Activated CD8-positive, alpha-beta T cell treated with anti-CD3 and anti-CD28 coated beads, Interleukin-2, amount 10 ng/mL, durations not matched to agents 7 days and 5 days (primary cell): ENCODE data around the gene NBR1. TPM values are rescaled to one million over a fixed set of nuclear protein-coding genes. Genes with fewer than 3 reads are reported as not detected.
"Not testable (repeated sequence)": the region's sequence is repeated elsewhere in the genome, so short reads cannot be mapped to it uniquely, and the experiment has no call there.

Experiments
- ATAC-seq: fragments of 150-1000 bp; cut with Tn5 transposase; one replicate; pipeline ENCODE4 v1.10.0; 2021; ENCODE audit warnings: moderate library complexity
- CTCF ChIA-PET: fragments of 350-600 bp; sonication (Branson Sonifier 250); formaldehyde crosslinking; loops from one replicate; lab custom pipeline; 2021; ENCODE audit warnings: antibody characterized with exemption; lab: Charles Lee
- POLR2A ChIA-PET: fragments of 350-600 bp; sonication (Branson Sonifier 250); formaldehyde crosslinking; loops from one replicate; lab custom pipeline; 2021; ENCODE audit warnings: antibody characterized with exemption; lab: Charles Lee
- DNase-seq: peaks from one replicate; pipeline ENCODE4 v3.0.0-alpha.2; 2020
- H3K27ac Mint-ChIP-seq: one replicate; pipeline ENCODE4 v1.8.0; 2021; ENCODE audit warnings: mild to moderate bottlenecking, mixed read lengths
- H3K27me3 Mint-ChIP-seq: one replicate; pipeline ENCODE4 v1.8.0; 2021; ENCODE audit warnings: low read depth, mixed read lengths
- H3K36me3 Mint-ChIP-seq: one replicate; pipeline ENCODE4 v1.8.0; 2021; ENCODE audit warnings: low read depth, mixed read lengths
- H3K4me1 Mint-ChIP-seq: one replicate; pipeline ENCODE4 v1.8.0; 2021; ENCODE audit warnings: low read depth, mixed read lengths
- H3K4me3 Mint-ChIP-seq: one replicate; pipeline ENCODE4 v1.8.0; 2021; ENCODE audit warnings: mild to moderate bottlenecking, mixed read lengths
- H3K9me3 Mint-ChIP-seq: one replicate; pipeline ENCODE4 v1.8.0; 2022; ENCODE audit warnings: mixed read lengths; ENCODE audit not compliant: insufficient read depth
- total RNA-seq, 2 experiments: library from RNA; stranded (reverse); gene quantifications; one replicate each; pipeline ENCODE4 v1.2.3, GENCODE V29; 2021

Gene NBR1
- total RNA-seq, 2 experiments from 2014 or later = 40.9 to 41.3 TPM

DNA sequence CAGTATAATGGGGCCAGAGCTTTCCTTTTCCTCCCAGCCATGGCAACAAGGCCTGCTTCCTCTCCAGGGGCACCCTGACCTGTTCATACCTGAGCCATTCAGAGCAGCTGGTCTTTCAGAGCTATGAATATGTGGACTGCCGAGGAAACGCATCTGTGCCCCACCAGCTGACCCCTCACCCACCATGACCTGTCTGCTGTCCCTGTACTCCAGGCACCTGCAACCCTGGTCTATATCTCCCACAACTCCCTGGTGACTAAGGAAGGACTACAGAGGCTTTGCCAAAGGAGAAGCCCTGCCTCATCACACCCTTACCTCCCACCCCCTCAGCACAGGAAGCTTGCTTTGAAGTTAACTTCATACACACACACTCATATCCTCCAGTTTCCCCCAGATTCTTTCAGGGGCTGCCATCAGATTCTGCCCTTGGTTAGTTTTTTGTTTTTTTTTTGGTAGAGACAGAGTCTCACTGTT lies 46.6 kb downstream of the NBR1 start:
- Mint-ChIP-seq H3K4me3 (no peak overlapping the region), H3K27me3 (no peaks in the 10 kb centered on the region), H3K9me3 (no peaks in the 10 kb centered on the region), H3K4me1 (peaks cover 31% of the 10 kb centered on the region), H3K36me3 (peaks cover 23% of the 10 kb centered on the region), H3K27ac (peak overlapping the region; percentile 78)
- ChIA-PET POLR2A (interaction anchor here (1.5 to 11.7 kb wide), 2 partner anchors 46 to 98 kb away, joined by 6 to 253 read pairs; no protein-coding TSS in a partner anchor), CTCF (interaction anchor here (1.0 to 1.6 kb wide), 3 partner anchors 92 to 266 kb away, joined by 4 to 5 read pairs (median 4); partner anchors contain the start of gene DHX8)
- no peak for DNase-seq
- no peak for ATAC-seq

DNA sequence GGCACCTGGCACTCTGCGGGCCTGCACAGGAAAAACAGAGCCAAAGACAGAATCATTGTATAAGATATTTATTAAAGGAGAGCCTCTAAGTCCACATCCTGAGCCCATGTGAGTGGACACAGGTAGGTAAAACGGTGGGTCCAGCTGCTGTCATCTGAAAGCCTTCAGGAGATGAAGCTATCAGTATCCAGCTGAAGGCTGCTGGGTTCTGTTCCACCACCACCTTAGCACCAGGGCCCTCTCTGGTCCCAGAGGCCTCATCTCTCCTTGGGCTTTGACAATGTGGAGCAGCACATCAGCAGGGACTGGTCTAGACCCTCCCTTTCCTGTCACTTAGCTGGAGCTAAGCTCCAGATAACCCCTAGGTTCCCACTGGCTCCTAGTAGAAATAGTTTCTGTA lies 48.0 kb downstream of the NBR1 start:
- ATAC-seq (no peak), DNase-seq (peak; percentile 3)
- Mint-ChIP-seq H3K27ac (no peak overlapping the region), H3K27me3 (no peaks in the 10 kb centered on the region), H3K4me3 (no peak overlapping the region), H3K9me3 (no peaks in the 10 kb centered on the region), H3K4me1 (peaks cover 20% of the 10 kb centered on the region), H3K36me3 (peaks cover 26% of the 10 kb centered on the region)
- ChIA-PET POLR2A (interaction anchor here (1.5 to 11.7 kb wide), 2 partner anchors 47 to 96 kb away, joined by 6 to 253 read pairs; no protein-coding TSS in a partner anchor), CTCF (no interaction called here)

DNA sequence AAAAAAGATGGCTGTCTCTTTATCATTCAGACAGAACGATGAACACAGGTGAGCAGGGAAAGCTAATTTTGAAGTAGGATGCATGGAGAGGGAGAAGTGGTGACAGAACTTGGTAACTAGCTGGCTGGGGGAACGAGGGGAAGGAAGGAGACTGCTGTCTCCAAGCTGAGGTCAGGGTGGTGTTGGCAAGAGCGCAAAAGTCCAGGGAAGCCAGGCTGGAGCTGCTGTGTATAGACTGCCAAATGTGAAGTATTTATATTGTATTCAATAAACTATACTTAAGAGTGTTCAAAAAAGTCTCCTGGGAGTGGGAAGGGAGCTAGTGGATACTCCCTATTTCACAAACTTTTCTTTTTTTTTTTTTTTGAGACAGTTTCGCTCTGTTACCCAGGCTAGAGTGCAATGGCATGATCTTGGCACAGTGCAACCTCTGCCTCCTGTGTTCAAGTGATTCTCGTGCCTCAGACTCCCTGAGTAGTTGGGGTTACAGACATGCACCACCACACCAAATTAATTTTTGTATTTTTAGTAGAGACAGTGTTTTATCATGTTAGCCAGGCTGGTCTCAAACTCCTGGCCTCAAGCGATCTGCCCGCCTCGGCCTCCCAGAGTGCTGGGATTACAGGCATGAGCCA lies 48.8 kb downstream of the NBR1 start:
- DNase-seq (no peak), ATAC-seq (no peak)
- peaks cover 25% of the 10 kb centered on the region for H3K4me1 Mint-ChIP-seq
- ChIA-PET CTCF (no interaction called here), POLR2A (interaction anchor here (11.7 kb wide), 1 partner anchor 96 kb away, joined by 253 read pairs; no protein-coding TSS in a partner anchor)
- H3K9me3 Mint-ChIP-seq = no peaks in the 10 kb centered on the region
- no peak overlapping the region for H3K27ac Mint-ChIP-seq
- no peaks in the 10 kb centered on the region for H3K27me3 Mint-ChIP-seq
- H3K4me3 Mint-ChIP-seq = no peak overlapping the region
- H3K36me3 Mint-ChIP-seq = peaks cover 27% of the 10 kb centered on the region

DNA sequence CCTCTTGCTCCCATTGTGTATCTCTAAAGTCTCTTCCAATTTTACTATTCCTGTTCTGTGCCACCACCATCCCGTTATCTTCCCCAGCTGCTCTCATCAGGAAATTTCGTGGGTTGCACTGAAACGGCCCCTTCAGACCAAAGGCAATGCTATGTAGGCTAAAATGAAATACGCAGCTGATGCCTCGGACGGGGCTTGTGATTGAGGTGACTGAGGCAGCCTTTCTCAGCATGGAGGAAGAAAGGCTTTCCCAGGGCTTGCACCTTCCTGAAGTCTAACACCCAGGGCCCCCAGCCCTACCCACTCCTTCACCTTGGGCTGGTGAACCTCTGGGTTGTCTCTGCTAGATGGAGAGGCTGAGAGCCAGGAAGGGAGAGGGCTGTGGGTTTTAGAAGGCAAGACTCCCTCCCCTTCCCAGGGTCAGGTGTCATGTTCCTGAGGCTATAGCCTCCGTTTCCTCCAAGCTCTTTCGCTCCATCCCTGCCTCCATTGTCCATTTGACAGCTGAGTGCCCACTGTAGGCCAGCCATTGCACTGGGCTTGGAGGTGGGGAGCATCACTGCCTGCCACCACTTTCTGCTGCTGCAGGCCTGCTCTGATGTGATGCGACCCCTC lies 49.6 kb downstream of the NBR1 start:
- H3K4me3 Mint-ChIP-seq = no peak overlapping the region
- ATAC-seq (no peak), DNase-seq (no peak)
- no peak overlapping the region for H3K27ac Mint-ChIP-seq
- H3K4me1 Mint-ChIP-seq = peaks cover 25% of the 10 kb centered on the region
- ChIA-PET CTCF (no interaction called here), POLR2A (interaction anchor here (2.5 to 11.7 kb wide), 2 partner anchors 95 kb away, joined by 25 to 253 read pairs; no protein-coding TSS in a partner anchor)
- no peaks in the 10 kb centered on the region for H3K9me3 Mint-ChIP-seq
- H3K36me3 Mint-ChIP-seq = peaks cover 22% of the 10 kb centered on the region
- no peaks in the 10 kb centered on the region for H3K27me3 Mint-ChIP-seq

DNA sequence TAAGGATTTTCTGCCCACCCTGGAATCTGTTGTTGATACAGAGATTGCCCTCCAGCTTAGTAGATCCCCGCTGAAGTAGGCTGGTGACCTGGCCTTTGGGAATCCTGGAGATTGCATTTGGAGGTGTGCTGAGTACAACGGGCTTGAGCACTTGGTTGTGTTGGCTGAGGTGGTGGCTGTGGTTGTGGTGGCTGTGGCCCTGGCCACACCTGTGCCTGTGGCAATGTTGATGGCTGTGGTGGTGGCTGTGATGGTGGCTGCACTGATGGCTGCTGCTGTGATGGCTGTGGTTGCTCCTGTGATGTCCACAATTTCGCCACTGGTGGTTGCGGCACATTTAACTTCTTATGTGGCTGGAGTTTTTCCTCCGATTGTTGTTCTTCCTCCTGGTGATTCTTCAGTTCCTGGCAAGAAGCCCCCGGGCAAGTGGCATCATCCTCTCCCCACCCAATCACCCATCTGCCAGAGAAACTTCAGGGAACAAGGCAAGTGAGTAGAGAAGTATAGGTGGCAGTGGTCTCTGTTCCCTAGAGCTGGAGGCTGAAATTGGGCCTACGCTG lies 53.2 kb downstream of the NBR1 start:
- no peak overlapping the region for H3K4me3 Mint-ChIP-seq
- H3K27ac Mint-ChIP-seq = no peak overlapping the region
- H3K9me3 Mint-ChIP-seq = no peaks in the 10 kb centered on the region
- ATAC-seq (no peak), DNase-seq (no peak)
- H3K36me3 Mint-ChIP-seq = peaks cover 10% of the 10 kb centered on the region
- ChIA-PET CTCF (interaction anchor here (1.0 kb wide), 1 partner anchor 8 kb away, joined by 4 read pairs; no protein-coding TSS in a partner anchor), POLR2A (interaction anchor here (1.6 to 2.9 kb wide), 2 partner anchors 12 to 92 kb away, joined by 6 to 13 read pairs; partner anchors contain the start of gene TMEM106A)
- no peaks in the 10 kb centered on the region for H3K27me3 Mint-ChIP-seq
- peaks cover 8% of the 10 kb centered on the region for H3K4me1 Mint-ChIP-seq

DNA sequence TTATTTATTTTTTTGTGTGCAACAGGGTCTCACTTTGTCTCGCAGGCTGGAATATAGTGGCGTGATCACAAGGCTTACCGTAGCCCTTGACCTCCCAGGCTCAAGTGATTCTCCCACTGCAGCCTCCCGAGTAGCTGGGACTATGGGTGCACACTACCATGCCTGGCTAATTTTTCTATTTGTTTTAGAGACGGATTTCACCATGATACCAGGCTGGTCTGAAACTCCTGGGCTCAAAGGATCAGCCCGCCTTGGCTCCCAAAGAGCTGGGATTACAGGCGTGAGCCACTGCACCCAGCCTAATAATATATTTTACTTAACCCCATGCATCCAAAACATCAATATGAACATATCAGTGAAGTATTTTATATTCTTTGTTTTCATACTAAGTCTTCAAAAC lies 55.4 kb downstream of the NBR1 start:
- H3K27me3 Mint-ChIP-seq = no peaks in the 10 kb centered on the region
- peaks cover 7% of the 10 kb centered on the region for H3K4me1 Mint-ChIP-seq
- no peak overlapping the region for H3K27ac Mint-ChIP-seq
- no peak for ATAC-seq
- H3K9me3 Mint-ChIP-seq = no peaks in the 10 kb centered on the region
- peak; percentile 9 for DNase-seq
- no peak overlapping the region for H3K4me3 Mint-ChIP-seq
- peaks cover 10% of the 10 kb centered on the region for H3K36me3 Mint-ChIP-seq
- ChIA-PET POLR2A (interaction anchor here (1.1 to 1.4 kb wide), 2 partner anchors 15 to 90 kb away, joined by 3 to 5 read pairs; partner anchors contain the start of gene TMEM106A), CTCF (interaction anchor here (1.3 to 1.7 kb wide), 2 partner anchors 14 to 83 kb away, joined by 5 to 6 read pairs; partner anchors contain the start of gene TMEM106A)

DNA sequence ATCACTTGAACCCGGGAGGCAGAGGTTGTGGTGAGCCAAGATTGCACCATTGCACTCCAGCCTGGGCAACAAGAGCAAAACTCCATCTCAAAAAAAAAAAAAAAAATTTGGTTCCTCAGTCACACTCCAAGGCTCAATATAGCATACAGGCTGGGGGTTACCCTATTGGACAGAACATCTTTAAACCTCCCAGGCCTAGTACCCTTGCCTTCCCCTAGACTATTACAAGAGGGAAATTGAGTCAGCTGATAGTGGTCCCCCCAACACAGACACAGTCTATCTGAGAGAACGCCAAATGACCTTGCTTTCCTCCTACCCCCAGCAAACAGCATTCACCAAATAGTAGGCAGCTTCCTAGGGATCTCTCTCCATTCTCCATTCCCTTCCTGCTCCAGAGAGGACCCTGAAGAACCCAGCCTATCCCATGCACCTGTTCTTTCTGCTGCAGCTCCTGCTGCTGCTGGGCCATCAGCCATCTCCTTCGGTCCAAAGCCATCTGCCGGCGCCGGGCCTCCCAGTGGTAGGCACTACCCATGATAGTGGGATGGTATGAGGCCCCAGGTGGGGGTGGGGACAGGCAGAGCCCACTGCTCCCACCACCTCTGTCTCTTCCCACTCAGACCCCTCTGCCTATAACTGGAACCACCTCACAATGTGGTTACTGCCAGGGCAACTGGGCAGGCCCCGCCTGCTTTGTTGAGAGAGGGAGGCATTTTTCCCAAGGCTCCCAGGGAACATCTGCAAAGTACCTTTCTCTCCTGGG lies 57.2 kb downstream of the NBR1 start, which contains the start of gene CCDC200:
TSS of gene CCDC200 (minus strand) at position 604 of the 763 bp plus-strand sequence. CDS start at position 535, 69 bp downstream.
- H3K4me3 Mint-ChIP-seq, DNase-seq, ATAC-seq, POLR2A ChIA-PET, H3K27me3 Mint-ChIP-seq, H3K9me3 Mint-ChIP-seq, H3K4me1 Mint-ChIP-seq, CTCF ChIA-PET, H3K27ac Mint-ChIP-seq: not testable (repeated sequence)
- H3K36me3 Mint-ChIP-seq = peaks cover 10% of the 10 kb centered on the region

DNA sequence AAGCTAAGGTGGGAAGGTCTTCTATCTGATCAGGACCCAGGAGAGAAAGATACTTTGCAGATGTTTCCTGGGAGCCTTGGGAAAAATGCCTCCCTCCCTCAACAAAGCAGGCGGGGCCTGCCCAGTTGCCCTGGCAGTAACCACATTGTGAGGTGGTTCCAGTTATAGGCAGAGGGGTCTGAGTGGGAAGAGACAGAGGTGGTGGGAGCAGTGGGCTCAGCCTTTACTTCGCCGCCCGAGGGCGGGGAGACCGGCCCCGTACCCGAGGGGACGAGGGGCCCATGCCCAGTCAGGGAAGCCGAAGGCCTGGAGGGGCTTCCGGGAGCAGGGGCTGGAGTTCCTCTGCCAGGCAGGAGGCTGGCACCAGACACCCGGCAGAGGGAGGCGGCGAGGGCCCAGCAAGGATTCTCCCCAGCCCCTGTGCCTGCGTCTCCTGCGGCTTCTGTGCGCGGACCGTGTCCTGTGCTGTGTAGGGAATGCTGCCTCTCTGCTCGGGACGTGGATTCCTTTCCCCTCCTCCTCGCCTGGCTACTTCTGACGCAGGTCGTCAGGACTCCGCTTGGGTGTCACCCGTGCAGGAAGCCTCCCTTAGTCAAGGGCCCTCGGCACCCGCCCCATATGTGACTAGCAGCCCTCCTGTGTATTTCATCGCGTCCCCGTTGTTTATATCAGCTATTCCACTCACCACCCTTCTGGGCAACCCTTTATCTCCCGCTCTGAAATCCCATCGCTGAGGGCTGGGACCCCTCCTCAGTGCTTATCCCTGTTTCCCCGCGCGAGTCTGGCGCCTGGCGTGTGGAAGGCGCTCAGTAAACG lies 60.4 kb downstream of the NBR1 start:
- H3K4me1 Mint-ChIP-seq, ATAC-seq, POLR2A ChIA-PET, H3K4me3 Mint-ChIP-seq, H3K27ac Mint-ChIP-seq, H3K27me3 Mint-ChIP-seq, H3K9me3 Mint-ChIP-seq, H3K36me3 Mint-ChIP-seq, DNase-seq, CTCF ChIA-PET: not testable (repeated sequence)

DNA sequence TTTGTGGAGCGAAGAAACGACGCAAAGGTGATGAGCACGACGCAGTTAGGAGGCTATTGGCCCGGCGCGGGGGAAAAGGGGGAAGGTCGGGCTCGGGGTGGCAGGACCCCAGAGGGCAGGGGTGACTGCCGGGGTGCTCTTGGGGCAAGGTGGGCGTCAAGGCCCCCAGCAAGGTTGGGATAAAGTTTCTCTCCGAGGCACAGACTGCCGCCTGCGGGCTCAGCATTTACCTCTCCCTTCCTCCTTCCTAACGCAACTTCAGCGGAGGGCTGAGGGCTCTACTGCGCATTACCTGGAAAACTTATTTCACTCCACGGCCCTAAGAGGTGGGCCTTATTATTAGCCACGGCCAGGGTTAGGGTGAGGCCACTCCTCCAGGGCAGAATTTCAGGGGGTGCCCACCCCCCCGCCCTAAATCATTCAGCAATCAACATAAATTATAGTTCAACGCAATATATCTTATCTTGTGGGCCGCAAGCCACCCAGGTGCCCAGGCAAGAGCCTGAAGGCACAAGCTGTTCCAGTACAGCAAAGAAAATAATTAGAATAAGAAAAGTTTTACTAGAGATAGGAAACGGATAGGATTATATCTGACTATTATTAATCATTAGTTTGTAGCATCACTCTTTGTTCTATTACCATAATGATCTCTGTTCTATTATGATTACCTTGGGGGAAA lies 61.1 kb downstream of the NBR1 start:
- H3K4me3 Mint-ChIP-seq, H3K27ac Mint-ChIP-seq, H3K27me3 Mint-ChIP-seq, ATAC-seq, H3K36me3 Mint-ChIP-seq, H3K4me1 Mint-ChIP-seq, H3K9me3 Mint-ChIP-seq, CTCF ChIA-PET, POLR2A ChIA-PET: not testable (repeated sequence)
- DNase-seq = peak; percentile 45

DNA sequence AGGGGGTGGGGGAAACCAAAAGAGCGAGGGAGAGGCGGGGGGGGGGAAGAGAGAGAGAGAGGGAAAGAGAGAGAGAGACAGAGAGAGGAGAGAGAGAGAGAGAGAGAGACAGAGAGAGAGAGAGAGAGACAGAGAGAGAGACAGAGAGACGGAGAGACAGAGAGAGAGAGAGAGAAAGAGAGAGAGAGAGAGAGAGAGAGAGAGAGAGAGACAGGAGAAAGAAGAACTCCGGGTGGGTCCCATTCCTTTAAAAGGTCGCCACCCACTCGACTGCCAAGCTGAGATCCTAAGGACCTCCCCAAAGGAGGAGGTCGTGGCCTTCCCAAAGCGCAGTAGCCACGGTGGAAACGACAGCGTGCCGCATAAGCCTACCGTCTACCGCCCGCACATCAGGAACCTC lies 62.2 kb downstream of the NBR1 start:
- H3K4me3 Mint-ChIP-seq, H3K9me3 Mint-ChIP-seq, H3K36me3 Mint-ChIP-seq, H3K27me3 Mint-ChIP-seq, H3K4me1 Mint-ChIP-seq, DNase-seq, CTCF ChIA-PET, H3K27ac Mint-ChIP-seq, ATAC-seq, POLR2A ChIA-PET: not testable (repeated sequence)
